ENCODE data around the gene ZNF576. TPM values are rescaled to one million over a fixed set of nuclear protein-coding genes. Genes with fewer than 3 reads are reported as not detected.
A peak's percentile ranks its signal among the peaks of the same experiment; 100 is the strongest.

ZNF576 gene
- total and polyA plus RNA-seq, 2 of the 13 experiments (the other 11 are each of a cell fraction or from before 2014, with no cell fraction given), result 7.2 to 9.6 TPM

GRCh38 chr19:43619262-43620060 is 23.1 kb downstream of the ZNF576 start, which contains the start of gene ZNF428 (continued):
- TF ChIP-seq CEBPZ (IDR thresholded peaks at IDR 0.05; ENCODE audit: low read length), result no peak
- TF ChIP-seq SRY (CRISPR knock-in tag; IDR thresholded peaks at IDR 0.05), result peak; percentile 78; the same call in 1 of the 2 replicates
- no peak; the same call in 1 of the 2 replicates for TF ChIP-seq ZNF460 (CRISPR knock-in tag; IDR thresholded peaks at IDR 0.05; ENCODE audit: borderline replicate concordance)
- TF ChIP-seq, protein P1, sequence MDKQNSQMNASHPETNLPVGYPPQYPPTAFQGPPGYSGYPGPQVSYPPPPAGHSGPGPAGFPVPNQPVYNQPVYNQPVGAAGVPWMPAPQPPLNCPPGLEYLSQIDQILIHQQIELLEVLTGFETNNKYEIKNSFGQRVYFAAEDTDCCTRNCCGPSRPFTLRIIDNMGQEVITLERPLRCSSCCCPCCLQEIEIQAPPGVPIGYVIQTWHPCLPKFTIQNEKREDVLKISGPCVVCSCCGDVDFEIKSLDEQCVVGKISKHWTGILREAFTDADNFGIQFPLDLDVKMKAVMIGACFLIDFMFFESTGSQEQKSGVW (CRISPR knock-in tag; IDR thresholded peaks at IDR 0.05; ENCODE audit: borderline replicate concordance), result no peak
- TF ChIP-seq, protein P2, sequence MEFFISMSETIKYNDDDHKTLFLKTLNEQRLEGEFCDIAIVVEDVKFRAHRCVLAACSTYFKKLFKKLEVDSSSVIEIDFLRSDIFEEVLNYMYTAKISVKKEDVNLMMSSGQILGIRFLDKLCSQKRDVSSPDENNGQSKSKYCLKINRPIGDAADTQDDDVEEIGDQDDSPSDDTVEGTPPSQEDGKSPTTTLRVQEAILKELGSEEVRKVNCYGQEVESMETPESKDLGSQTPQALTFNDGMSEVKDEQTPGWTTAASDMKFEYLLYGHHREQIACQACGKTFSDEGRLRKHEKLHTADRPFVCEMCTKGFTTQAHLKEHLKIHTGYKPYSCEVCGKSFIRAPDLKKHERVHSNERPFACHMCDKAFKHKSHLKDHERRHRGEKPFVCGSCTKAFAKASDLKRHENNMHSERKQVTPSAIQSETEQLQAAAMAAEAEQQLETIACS (CRISPR knock-in tag; IDR thresholded peaks at IDR 0.05), result peak; percentile 77
- TF ChIP-seq ZFY (CRISPR knock-in tag; IDR thresholded peaks at IDR 0.05), result peak; percentile 91
- TF ChIP-seq, protein P3, sequence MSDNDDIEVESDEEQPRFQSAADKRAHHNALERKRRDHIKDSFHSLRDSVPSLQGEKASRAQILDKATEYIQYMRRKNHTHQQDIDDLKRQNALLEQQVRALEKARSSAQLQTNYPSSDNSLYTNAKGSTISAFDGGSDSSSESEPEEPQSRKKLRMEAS (IDR thresholded peaks at IDR 0.05), result peak; percentile 86
- peak; percentile 23 for TF ChIP-seq ZNF740 (CRISPR knock-in tag; IDR thresholded peaks at IDR 0.05)
- no peak; the same call in 1 of the 2 replicates for TF ChIP-seq RXRB (CRISPR knock-in tag; IDR thresholded peaks at IDR 0.05; ENCODE audit: borderline replicate concordance)
- TF ChIP-seq, protein P4, sequence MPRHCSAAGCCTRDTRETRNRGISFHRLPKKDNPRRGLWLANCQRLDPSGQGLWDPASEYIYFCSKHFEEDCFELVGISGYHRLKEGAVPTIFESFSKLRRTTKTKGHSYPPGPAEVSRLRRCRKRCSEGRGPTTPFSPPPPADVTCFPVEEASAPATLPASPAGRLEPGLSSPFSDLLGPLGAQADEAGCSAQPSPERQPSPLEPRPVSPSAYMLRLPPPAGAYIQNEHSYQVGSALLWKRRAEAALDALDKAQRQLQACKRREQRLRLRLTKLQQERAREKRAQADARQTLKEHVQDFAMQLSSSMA (CRISPR knock-in tag; IDR thresholded peaks at IDR 0.05), result no peak
- TF ChIP-seq ZNF777 (CRISPR knock-in tag; IDR thresholded peaks at IDR 0.05), result peak; percentile 89
- peak; percentile 79; the same call in 1 of the 2 replicates for TF ChIP-seq ZIK1 (CRISPR knock-in tag; IDR thresholded peaks at IDR 0.05; ENCODE audit: borderline replicate concordance, low read depth)
- TF ChIP-seq ZNF549 (CRISPR knock-in tag; IDR thresholded peaks at IDR 0.05), result peak; percentile 87; the same call in 1 of the 2 replicates
- no peak for TF ChIP-seq ARNT (IDR thresholded peaks at IDR 0.05)
- TF ChIP-seq, protein P5, sequence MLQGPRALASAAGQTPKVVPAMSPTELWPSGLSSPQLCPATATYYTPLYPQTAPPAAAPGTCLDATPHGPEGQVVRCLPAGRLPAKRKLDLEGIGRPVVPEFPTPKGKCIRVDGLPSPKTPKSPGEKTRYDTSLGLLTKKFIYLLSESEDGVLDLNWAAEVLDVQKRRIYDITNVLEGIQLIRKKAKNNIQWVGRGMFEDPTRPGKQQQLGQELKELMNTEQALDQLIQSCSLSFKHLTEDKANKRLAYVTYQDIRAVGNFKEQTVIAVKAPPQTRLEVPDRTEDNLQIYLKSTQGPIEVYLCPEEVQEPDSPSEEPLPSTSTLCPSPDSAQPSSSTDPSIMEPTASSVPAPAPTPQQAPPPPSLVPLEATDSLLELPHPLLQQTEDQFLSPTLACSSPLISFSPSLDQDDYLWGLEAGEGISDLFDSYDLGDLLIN (CRISPR knock-in tag; IDR thresholded peaks at IDR 0.05; ENCODE audit: borderline replicate concordance), result peak; percentile 93
- TF ChIP-seq NKX3-1 (CRISPR knock-in tag; IDR thresholded peaks at IDR 0.05), result 0 out of 2 replicates have a peak, but pooled peaks have one; percentile 12
- TF ChIP-seq ZC3H4 (CRISPR knock-in tag; IDR thresholded peaks at IDR 0.05; ENCODE audit: borderline replicate concordance), result no peak
- TF ChIP-seq ZC3H13 (CRISPR knock-in tag; IDR thresholded peaks at IDR 0.05), result peak; percentile 98
- no peak for TF ChIP-seq IKZF1 (IDR thresholded peaks at IDR 0.05)
